GM12801 (cell line): ENCODE data around the gene TGFBR2.

Experiments used
- TF ChIP-seq, protein P1 (sequence below): IDR thresholded peaks from one replicate; pipeline ENCODE4 v1.5.1; 2011; ENCODE audit warnings: control low read depth; ENCODE audit not compliant: insufficient read length; ENCODE audit errors: extremely low read depth

TGFBR2 gene

DNA sequence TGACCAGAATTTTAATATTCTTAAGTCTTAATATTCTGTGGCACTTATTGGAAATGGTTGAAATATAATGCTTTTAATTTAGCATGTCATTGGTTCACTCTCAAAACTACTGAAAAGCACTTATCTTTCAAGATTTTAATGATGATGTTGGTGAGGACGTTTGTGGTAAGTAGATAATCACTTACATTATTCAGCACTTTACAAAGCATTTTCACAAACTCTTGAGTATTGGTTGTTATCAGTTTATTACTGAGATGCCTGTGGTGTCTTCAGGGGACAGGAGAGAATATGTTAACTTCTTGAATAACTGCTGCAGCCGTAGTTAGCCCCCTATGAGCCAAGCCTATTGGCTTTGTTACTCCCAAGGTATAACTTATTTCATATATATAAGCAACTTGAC lies 15.2 kb downstream of the TGFBR2 start:
- TF ChIP-seq, protein P1, sequence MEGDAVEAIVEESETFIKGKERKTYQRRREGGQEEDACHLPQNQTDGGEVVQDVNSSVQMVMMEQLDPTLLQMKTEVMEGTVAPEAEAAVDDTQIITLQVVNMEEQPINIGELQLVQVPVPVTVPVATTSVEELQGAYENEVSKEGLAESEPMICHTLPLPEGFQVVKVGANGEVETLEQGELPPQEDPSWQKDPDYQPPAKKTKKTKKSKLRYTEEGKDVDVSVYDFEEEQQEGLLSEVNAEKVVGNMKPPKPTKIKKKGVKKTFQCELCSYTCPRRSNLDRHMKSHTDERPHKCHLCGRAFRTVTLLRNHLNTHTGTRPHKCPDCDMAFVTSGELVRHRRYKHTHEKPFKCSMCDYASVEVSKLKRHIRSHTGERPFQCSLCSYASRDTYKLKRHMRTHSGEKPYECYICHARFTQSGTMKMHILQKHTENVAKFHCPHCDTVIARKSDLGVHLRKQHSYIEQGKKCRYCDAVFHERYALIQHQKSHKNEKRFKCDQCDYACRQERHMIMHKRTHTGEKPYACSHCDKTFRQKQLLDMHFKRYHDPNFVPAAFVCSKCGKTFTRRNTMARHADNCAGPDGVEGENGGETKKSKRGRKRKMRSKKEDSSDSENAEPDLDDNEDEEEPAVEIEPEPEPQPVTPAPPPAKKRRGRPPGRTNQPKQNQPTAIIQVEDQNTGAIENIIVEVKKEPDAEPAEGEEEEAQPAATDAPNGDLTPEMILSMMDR: no peak

DNA sequence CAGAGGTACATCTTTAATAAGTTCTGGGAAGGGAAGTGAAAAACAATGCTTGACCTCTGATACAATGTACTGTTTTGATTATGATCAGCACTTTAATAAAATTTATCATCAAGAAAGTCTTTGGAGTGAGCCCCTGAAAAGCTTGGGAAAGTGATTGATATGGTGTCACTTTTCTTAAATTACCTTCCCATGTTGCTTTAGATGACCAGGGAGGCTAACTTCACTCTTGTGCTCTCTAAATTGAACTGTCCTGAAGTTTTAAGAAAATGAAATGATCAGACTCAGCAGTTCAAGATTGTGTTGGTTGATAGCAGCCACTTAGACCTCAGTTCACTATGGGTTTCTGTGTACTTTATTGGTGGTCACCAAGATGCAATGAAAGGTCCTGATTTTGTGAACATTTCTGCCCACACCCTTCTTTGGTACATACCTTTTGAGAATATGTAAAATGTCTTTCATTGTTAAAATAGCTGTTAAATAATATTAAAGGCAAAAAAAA lies 15.7 kb downstream of the TGFBR2 start:
- TF ChIP-seq, protein P1: no peak

DNA sequence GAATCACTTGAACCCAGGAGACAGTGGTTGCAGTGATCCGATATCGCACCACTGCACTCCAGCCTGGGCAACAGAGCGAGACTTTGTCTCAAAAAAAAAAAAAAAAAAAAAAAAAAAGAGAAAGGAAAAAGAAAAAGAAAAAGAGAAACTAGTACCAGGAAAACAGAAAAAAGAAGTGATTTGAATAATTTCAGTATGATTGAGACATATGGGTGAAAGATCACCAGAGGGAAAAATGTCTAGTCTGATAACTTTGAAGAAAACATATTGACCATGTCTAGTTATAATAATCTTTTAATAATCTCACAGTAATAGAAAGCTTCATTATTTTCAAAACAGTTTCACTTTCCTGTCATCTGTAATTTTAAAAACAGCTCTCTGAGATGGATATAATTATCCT lies 16.4 kb downstream of the TGFBR2 start:
- TF ChIP-seq, protein P1: no peak

DNA sequence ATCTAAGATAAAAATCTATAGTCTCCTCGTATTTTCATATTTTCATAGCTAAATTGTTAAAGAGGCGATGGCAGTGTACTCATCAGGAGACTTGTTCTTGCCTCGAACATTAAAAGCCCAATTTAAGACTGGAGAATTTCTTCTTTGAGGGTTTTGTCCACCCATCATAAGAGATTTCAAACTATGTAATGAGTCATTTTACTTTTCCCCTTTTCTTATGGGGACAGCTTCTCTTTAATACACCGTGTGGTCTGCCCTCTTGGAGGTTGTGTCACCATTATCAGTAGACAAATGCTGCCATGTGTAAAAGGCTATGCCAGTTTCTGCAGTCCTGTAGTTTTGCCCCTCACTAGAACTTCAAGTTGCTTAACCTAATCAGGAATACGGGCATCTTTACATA lies 16.9 kb downstream of the TGFBR2 start:
- TF ChIP-seq, protein P1: no peak

DNA sequence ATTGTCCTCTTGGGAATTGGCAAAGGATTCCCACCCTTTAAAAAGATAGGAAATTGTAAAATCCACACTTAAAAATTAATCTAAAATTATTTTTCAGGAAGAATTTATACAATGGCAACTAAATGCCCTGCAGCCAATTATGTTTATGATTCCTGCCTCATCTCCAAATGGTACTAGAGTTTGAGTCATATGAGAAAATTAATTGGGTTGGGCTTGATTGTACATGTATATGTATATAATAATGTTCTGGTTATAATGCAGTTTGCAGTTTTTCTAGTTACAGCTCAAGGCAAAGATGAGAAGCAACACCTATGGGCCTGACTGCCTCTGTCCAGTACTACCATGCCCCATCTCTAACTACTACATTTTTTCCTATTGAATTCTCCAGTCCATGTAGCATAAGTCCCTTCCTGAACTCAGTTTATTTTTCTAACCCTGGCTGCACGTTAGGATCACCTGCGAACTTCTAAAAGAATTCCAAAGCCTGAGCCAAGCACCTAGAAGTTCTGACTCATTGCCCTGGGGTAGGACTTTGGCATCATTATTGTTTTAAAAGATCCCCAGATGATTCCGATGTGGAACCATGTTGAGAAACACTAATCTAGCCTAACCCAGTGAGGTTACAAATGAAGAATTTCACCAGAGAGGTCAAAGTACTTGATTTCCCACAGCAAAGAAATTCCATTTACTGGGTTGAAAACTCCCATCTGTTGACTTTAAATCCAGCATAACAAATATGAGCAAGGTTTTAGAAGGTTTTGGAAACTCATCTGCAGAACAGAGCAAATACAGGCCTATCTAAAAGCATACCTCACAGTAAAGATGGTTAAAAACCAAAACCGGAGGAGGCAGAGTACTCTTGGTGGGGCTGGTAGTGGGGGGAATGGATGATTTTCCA lies 19.4 kb downstream of the TGFBR2 start:
- TF ChIP-seq, protein P1: no peak

DNA sequence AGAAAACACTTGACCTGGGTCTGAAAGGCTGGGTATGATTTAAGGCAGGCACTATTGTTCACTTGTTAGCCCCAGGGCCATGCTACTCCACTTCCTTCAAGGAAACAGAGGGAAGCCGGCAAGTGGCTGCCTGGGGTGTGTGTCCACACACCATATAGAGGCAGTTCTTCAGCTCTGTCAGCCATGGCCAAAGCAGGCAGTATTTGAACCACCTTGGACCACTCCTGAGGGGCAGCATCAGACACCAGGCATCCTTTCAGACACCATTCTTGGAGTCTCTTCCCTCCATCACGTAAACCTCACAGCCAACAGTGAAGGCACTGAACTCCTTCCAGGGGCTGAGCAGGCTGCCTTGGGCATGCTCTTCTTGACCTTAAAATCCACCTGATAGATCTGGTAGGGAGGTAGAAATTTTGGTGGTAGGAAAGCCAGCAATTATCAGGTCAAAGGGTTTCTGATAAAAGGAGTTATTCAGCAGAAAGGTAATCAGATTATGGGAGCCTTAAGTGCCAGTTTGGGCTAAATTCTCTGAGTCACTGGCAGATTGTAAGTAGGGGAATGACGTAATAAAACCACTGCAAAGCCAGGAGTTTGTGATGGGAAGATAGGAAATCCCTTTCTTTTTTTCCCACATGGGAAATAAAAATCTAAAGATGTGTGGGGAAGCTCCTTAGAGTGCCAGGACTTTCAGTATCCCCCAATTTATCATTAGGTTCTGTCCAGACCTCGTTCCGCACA lies 20.2 kb downstream of the TGFBR2 start:
- TF ChIP-seq, protein P1: no peak

DNA sequence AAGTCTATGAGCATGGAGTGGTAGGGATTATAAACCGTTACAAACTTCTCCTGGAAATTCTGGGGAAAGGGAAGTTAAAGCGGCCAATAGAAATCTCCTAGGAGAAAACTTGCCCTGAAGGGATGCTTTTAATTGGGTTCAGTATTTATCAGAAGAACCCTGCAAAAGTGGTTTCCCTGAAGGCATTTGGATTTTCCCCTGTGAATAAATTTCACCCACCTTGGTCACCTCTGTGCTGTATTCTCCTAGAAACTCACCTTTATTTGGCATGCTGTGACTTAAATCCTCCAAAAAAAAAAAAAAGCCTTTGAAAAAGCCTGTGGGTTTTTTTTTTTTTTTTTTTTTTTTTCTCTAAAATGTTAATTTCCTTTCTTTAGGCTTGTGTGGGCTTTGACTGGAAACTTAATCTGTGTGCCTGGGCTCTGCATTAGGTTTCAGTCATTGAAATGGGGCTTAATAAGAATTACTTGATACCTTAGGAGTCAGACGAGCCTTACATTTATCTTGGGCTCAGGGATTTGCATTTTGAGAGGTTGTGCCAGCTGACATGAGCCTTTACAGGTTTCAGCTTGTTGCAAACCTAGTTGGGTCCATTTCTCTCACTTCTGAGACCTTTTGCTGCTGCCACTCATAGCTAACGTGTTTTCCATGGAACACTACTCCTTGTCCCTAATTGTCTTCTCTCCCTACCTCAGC lies 22.0 kb downstream of the TGFBR2 start:
- TF ChIP-seq, protein P1: no peak
